H1 (cell line): ENCODE results near the gene LSR. TPM values are rescaled to one million over a fixed set of nuclear protein-coding genes. Genes with fewer than 3 reads are reported as not detected.

ENCODE experiments used
- BCL11A ChIP-seq, 2 experiments: IDR thresholded peaks; one replicate each; pipeline ENCODE4 v1.6.1; 2011; ENCODE audit warnings: low read depth in 2 of 2, low read length in 2 of 2, mild to moderate bottlenecking in 2 of 2
- FOSL1 ChIP-seq: IDR thresholded peaks from 2 replicates; pipeline ENCODE4 v1.6.1; 2011; ENCODE audit warnings: mild to moderate bottlenecking, low read depth, low read length, moderate library complexity; ENCODE audit not compliant: insufficient read depth
- HDAC2 ChIP-seq, 2 experiments: fragments of 300-600 bp in 1 of 2; sonication (generic) in 1 of 2; IDR thresholded peaks; 2 replicates each; pipeline ENCODE4 v1.6.1; 2011 to 2012; ENCODE audit warnings: low read depth in 2 of 2, low read length in 2 of 2, mild to moderate bottlenecking in 2 of 2, moderate library complexity in 2 of 2, borderline replicate concordance in 1 of 2, inconsistent platforms in 1 of 2
- JUND ChIP-seq: IDR thresholded peaks from 2 replicates; pipeline ENCODE4 v1.6.1; 2011; ENCODE audit warnings: mild to moderate bottlenecking, improper control_type of control experiment, low read length
- PHF8 ChIP-seq: fragments of 200-600 bp; sonication (generic); conservative IDR thresholded peaks from 2 replicates; pipeline ENCODE4 v1.7.1; 2012; ENCODE audit warnings: low read depth, mild to moderate bottlenecking, inconsistent platforms, low read length, moderate library complexity
- SP1 ChIP-seq: IDR thresholded peaks from 2 replicates; pipeline ENCODE4 v1.6.1; 2011; ENCODE audit warnings: low read depth, low read length
- SP4 ChIP-seq: IDR thresholded peaks from 2 replicates; pipeline ENCODE4 v1.6.1; 2012; ENCODE audit warnings: low read length, inconsistent platforms
- SUZ12 ChIP-seq: fragments of 200-600 bp; sonication (generic); IDR thresholded peaks from 2 replicates; pipeline ENCODE4 v1.6.1; 2012; ENCODE audit warnings: mild to moderate bottlenecking, inconsistent platforms, low read length, moderate library complexity, mixed read lengths
- TAF7 ChIP-seq: optimal IDR thresholded peaks from 2 replicates; pipeline ENCODE3; 2011; ENCODE audit warnings: low read depth, mild to moderate bottlenecking, inconsistent platforms, low read length, moderate library complexity, borderline replicate concordance
- TEAD4 ChIP-seq: IDR thresholded peaks from 2 replicates; pipeline ENCODE4 v1.6.1; 2012; ENCODE audit warnings: low read depth, low read length, inconsistent platforms, mixed read lengths
- polyA plus RNA-seq, 7 experiments: library from polyadenylated mRNA; depleted of rRNA in 3 of 7; stranded (reverse) in 5 of 7; unstranded in 2 of 7; fragments of >200 nt in 5 of 7; fragments of 200-250 nt in 2 of 7; gene quantifications; 1 replicate in 5 of 7; 2 replicates in 1 of 7; 4 replicates in 1 of 7; pipeline versions ENCODE4 v1.2.1 to v1.2.3, GENCODE V29; 2011 to 2013; ENCODE audit warnings: missing spikeins in 2 of 7, mixed read lengths in 2 of 7
- total RNA-seq: library from RNA; stranded (reverse); fragmentation: NEBNext Ultra II Directional; extraction: Animal tissue kit (Norgen Biotek cat#: 25700); gene quantifications from 2 replicates; pipeline ENCODE4 v1.2.1, GENCODE V29; 2021

LSR gene
- total and polyA plus RNA-seq, 2 of the 8 experiments (the other 6 are each of a cell fraction or from before 2014, with no cell fraction given): 159 to 186 TPM

- no peak for TF ChIP-seq BCL11A (IDR thresholded peaks at IDR 0.05; ENCODE audit: low read depth in 2 of 2, low read length in 2 of 2)
- no peak for TF ChIP-seq SP4
- peak; percentile 69 for TF ChIP-seq TEAD4
- TF ChIP-seq HDAC2 (IDR thresholded peaks at IDR 0.05; ENCODE audit: borderline replicate concordance in 1 of 2, low read depth in 2 of 2, low read length in 2 of 2): peak in 1 of 2 experiments; percentile 97; a peak in 2 of 4 replicates
- TF ChIP-seq TAF7: peak; percentile 59
- 0 out of 2 replicates have a peak, but pooled peaks have one; percentile 18 for TF ChIP-seq PHF8
- no peak for TF ChIP-seq JUND
- TF ChIP-seq SUZ12: no peak
- no peak for TF ChIP-seq FOSL1
- peak; percentile 75 for TF ChIP-seq SP1
Measured at GRCh38 chr19:35247526-35248309, 1.1 kb upstream of the LSR start (continued).
